ENCODE measurements around the gene SLC17A8.

GRCh38 chr12:100434177-100434576, 77.3 kb downstream of the SLC17A8 start:
- no peak for TF ChIP-seq POLR2AphosphoS5 (IDR thresholded peaks at IDR 0.05; ENCODE audit: low read depth, low read length)
- no peak for TF ChIP-seq POLR2A (IDR thresholded peaks at IDR 0.05; ENCODE audit: low read depth, low read length)
- TF ChIP-seq TAF1 (IDR thresholded peaks at IDR 0.05; ENCODE audit: low read depth, low read length), result no peak
- TF ChIP-seq POU2F2 (IDR thresholded peaks at IDR 0.05; ENCODE audit: low read depth, low read length), result no peak
- TF ChIP-seq SPI1 (IDR thresholded peaks at IDR 0.05; ENCODE audit: low read depth, low read length), result no peak
